ENCODE measurements around the gene SLC5A12.
"Not testable (repeated sequence)": the region's sequence is repeated elsewhere in the genome, so short reads cannot be mapped to it uniquely, and the experiment has no call there.

Gene SLC5A12

DNA sequence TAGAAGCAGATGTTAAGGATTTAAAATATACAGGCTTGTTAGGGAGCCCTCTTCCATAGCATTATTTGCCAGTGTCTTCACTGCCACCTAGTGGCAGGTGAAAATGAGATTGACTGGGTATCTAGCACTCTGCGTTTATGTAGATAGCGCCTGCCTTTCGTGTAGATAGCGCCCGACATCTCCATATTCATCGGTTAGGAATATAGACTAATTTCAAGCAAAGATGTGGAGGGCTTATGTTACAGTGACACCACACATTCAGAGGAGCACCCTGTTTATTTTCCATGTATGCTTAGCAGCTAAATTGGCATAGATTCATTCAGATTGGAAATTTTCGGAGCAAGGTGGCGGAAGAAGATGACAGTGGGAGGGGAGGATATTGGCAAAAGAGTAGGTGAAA is 72.0 kb downstream of the SLC5A12 start:
- no peaks in the 10 kb centered on the region for H3K36me3 Mint-ChIP-seq
- H3K27me3 Mint-ChIP-seq, result no peaks in the 10 kb centered on the region
- no peaks in the 10 kb centered on the region for H3K9me3 Mint-ChIP-seq (ENCODE audit: low read depth)
- H3K27ac Mint-ChIP-seq, result no peak overlapping the region
- H3K4me1 Mint-ChIP-seq (ENCODE audit: low read depth), result no peaks in the 10 kb centered on the region
- no peak overlapping the region for H3K4me3 Mint-ChIP-seq

DNA sequence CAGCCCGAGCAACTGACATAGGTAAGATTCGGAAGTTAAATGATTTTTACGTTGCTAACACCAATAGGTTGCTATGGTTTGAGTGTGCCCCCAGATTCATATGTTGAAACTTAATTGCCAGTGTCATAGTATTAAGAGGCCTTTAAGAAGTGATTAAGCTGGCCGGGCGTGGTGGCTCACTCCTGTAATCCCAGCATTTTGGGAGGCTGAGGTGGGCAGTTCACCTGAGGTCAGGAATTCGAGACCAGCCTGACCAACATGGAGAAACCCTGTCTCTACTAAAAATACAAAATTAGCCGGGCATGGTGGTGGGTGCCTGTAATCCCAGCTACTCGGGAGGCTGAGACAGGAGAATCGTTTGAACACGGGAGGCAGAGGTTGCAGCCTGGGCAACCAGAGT is 78.5 kb downstream of the SLC5A12 start:
- not testable (repeated sequence) for H3K27me3 Mint-ChIP-seq; H3K27ac Mint-ChIP-seq; H3K36me3 Mint-ChIP-seq; H3K4me1 Mint-ChIP-seq (ENCODE audit: low read depth); H3K9me3 Mint-ChIP-seq (ENCODE audit: low read depth); H3K4me3 Mint-ChIP-seq

DNA sequence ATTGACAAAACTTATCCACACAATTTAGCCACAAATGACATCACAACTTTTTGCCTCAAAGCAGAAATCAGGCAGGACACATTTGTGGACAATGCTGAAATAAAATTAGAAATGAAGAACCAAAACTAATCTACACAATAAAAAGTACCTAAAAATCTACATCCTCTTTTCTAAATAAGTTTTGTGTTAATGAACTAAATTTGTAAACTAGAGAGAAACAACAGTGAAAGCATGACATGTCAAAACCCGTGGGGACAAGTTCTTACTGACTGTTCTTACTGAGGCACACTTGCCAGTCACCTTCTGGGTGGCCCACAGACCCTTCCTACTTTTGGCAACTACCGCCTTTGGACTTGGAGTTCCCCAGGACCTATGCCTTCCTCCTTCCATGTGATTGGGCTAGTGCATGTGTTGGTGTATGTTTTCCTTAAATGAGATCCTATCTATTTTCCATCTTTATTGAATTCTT is 89.1 kb downstream of the SLC5A12 start:
- Mint-ChIP-seq H3K36me3 (no peaks in the 10 kb centered on the region), H3K9me3 (ENCODE audit: low read depth) (no peaks in the 10 kb centered on the region), H3K27me3 (no peaks in the 10 kb centered on the region), H3K4me3 (no peak overlapping the region), H3K4me1 (ENCODE audit: low read depth) (no peaks in the 10 kb centered on the region), H3K27ac (no peak overlapping the region)

DNA sequence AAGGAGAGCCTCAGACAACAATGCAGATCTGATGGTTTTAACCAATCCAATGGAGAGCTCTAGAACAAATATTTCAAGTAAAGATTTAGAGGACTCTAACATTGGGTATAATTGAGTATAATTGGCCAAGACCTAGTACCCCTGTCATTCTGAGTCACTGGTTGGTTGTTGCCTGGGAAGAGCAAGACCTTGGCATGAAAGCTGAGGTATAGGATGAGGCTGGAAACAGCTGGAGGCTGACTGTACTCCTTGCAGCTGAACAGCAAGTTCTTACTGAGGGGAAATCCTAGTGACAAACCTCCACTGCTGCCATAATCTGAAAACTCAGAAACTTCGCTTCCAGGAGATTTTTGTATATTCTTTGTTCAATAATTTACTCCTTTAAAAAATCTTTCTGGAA is 95.5 kb downstream of the SLC5A12 start:
- H3K4me3 Mint-ChIP-seq, result no peak overlapping the region
- H3K27me3 Mint-ChIP-seq, result no peaks in the 10 kb centered on the region
- H3K36me3 Mint-ChIP-seq, result no peaks in the 10 kb centered on the region
- H3K4me1 Mint-ChIP-seq (ENCODE audit: low read depth), result no peaks in the 10 kb centered on the region
- no peaks in the 10 kb centered on the region for H3K9me3 Mint-ChIP-seq (ENCODE audit: low read depth)
- no peak overlapping the region for H3K27ac Mint-ChIP-seq

DNA sequence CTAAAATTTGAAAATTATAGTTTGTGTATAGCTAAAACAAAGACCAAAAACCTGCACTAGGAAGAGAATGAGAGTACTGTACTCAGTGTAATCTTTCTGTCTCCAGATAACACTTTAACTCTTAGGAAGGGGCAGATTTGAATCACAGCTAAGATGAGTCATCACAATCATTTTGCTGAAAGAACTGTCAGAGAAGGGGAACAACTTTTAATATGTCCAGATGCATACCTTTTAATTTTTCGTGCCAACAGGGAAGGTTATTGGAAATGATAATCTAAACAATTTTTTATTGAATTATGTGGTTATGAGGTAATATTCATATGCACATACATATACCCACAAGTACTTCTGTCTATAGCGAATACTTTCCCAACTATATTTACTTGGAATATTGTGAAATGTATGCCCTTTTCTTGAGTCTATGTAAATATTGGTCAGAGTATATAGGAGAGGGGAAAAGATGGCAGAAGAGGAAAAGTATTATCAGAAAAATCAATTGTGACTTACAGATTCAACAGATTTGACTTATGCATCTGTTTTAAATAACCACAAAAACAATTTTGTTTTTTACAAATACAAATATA is 98.7 kb downstream of the SLC5A12 start:
- Mint-ChIP-seq H3K4me1 (ENCODE audit: low read depth) (no peaks in the 10 kb centered on the region), H3K27me3 (no peaks in the 10 kb centered on the region), H3K4me3 (no peak overlapping the region), H3K9me3 (ENCODE audit: low read depth) (peaks cover 5% of the 10 kb centered on the region), H3K36me3 (no peaks in the 10 kb centered on the region), H3K27ac (no peak overlapping the region)

DNA sequence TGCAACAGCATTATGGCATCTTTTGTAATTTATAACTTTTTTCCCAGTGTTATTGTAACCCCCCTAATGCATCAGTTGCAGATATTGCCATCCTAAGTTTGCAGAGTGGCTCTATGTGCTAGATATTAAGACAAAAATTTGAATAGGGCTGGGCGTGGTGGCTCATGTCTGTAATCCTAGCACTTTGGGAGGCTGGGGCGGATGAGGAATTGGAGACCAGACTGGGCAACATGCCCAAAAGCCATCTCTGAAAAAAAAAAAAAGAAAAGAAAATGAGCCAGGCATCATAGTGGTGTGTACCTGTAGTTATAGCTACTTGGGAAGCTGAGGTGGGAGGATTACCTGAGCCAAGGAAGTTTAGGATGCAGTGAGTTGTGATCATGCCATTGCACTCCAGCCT is 99.7 kb downstream of the SLC5A12 start:
- Mint-ChIP-seq H3K27me3 (no peaks in the 10 kb centered on the region), H3K4me1 (ENCODE audit: low read depth) (no peaks in the 10 kb centered on the region), H3K9me3 (ENCODE audit: low read depth) (peaks cover 5% of the 10 kb centered on the region), H3K4me3 (no peak overlapping the region), H3K36me3 (no peaks in the 10 kb centered on the region), H3K27ac (no peak overlapping the region)

DNA sequence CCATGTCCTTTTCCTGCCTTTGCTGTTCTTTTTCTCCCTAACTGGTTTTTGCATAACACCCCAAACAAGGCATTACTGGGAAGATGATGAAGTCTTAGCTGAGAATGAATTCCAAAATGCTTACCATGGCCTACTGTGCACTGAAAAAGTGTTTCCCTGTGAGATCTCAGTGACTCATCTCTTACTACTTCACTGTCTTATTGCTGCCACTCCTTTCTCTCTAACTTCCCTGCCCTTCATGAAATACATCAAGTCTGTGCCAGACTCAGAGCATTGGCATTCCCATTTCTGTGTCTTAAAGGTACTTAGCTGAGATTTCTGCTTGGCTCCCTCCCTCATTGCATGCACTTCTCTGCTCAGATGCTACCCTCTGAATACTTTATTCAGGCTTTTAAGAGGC is 100.7 kb downstream of the SLC5A12 start:
- Mint-ChIP-seq H3K36me3 (no peaks in the 10 kb centered on the region), H3K27ac (no peak overlapping the region), H3K9me3 (ENCODE audit: low read depth) (peaks cover 5% of the 10 kb centered on the region), H3K4me3 (no peak overlapping the region), H3K27me3 (no peaks in the 10 kb centered on the region), H3K4me1 (ENCODE audit: low read depth) (no peaks in the 10 kb centered on the region)

DNA sequence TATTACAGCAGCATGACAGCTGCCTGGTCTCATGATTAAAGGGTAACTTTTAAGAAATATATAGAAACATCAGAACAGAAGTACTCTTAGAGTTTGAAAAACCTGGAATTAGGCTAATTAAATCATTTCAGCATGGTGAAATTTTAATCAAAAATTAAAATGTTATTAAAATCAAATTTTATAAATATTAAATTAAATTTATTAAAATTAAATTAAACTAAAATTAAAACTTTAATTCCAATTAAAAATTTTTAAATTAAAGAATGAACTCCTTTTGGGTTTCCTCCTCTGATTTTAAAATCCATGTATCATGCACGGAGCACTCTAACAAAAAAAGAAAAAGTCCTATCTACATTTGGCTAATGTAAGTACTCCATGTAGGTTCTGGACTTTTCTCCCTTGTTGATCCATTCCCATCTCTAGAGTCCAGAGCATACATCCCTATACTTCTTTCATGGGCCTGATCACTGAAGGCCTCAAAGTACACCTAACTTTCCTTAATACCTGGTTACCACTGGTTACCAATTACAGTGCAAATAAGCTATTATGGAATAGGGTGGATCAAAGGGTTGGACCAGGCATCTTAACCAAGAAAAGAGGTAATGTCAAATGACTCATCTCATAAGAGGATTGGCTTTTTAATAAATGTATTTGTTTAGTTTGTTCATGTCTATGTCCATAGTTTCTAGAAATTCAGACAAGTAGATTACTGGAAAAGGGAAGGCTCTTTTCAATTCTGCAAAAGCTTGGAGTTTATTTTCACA is 101.4 kb downstream of the SLC5A12 start:
- Mint-ChIP-seq H3K4me1 (ENCODE audit: low read depth) (no peaks in the 10 kb centered on the region), H3K27ac (no peak overlapping the region), H3K4me3 (no peak overlapping the region), H3K9me3 (ENCODE audit: low read depth) (peaks cover 5% of the 10 kb centered on the region), H3K36me3 (no peaks in the 10 kb centered on the region), H3K27me3 (no peaks in the 10 kb centered on the region)

DNA sequence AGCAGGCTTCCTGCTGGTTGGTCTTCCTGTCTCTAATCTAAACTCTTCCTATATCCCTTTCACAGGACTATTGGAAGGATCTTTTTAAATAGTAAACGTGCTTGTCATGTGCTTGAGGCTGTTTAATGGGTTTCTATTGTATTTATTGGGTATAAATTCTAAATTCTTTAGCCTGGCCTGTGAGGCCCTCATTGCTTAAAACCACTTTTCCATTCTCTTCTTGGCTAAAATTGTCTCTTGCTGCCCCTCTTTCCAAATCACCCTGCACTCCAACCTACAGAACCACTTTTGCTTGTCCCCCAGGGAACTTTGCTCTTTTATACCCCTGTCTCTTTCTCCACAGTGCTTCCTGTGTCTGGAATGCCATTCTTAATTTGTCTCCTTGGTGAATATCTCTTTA is 103.4 kb downstream of the SLC5A12 start:
- H3K27ac Mint-ChIP-seq, result no peak overlapping the region
- H3K9me3 Mint-ChIP-seq (ENCODE audit: low read depth), result peaks cover 5% of the 10 kb centered on the region
- H3K4me1 Mint-ChIP-seq (ENCODE audit: low read depth), result no peaks in the 10 kb centered on the region
- H3K4me3 Mint-ChIP-seq, result no peak overlapping the region
- H3K27me3 Mint-ChIP-seq, result no peaks in the 10 kb centered on the region
- no peaks in the 10 kb centered on the region for H3K36me3 Mint-ChIP-seq

Data from activated naive CD8-positive, alpha-beta T cell (primary cell).